ENCODE measurements around the gene DUXB.

The DUXB gene

GRCh38 chr16:75701361-75701760, at the start of gene DUXB:
Gene DUXB (minus strand): TSS chr16:75701461. CDS start chr16:75701418, 43 bp downstream.
- no peak for DNase-seq (ENCODE audit: low spot score)

DNA sequence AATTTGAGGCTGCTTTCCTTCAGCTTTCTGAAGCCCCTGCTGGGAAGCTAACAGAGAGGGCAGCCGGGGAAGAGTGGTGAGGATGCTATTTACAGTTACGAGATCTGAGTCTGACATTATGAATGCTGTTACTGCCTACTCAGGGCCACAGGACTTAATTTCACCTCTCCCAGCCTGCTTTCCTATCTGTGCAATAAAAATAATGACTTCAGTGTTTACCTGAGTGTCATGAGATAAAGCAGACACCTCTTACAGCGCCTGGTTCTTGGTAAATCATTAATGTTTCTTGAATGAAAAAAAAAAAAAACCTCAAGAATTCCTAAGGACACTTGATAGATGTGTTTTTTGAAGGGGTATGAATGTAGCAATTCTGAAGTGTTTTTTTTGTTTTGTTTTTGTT, 49.3 kb upstream of the DUXB start:
- DNase-seq (ENCODE audit: low spot score) = no peak

DNA sequence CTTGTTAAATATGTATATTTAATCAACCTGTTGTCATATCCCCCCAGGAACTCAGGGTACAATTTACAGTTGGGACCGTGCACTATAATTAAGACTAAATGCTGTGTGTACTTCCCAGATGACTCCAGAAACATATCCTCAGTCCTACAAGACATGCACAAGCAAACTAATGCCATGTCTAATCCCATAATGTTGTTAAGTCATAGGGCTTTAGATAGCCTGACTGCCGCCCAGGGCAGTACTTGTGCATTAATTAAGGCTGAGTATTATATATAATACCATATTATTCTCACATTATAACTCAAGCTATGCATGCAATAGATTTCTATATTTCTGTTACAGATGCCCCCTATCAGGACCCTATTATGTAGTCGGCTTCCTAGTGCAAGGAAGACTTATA, 45.1 kb upstream of the DUXB start:
- no peak for DNase-seq (ENCODE audit: low spot score)

- DNase-seq (ENCODE audit: low spot score) = no peak
Measured at GRCh38 chr16:75745823-75746222, 44.6 kb upstream of the DUXB start.

DNA sequence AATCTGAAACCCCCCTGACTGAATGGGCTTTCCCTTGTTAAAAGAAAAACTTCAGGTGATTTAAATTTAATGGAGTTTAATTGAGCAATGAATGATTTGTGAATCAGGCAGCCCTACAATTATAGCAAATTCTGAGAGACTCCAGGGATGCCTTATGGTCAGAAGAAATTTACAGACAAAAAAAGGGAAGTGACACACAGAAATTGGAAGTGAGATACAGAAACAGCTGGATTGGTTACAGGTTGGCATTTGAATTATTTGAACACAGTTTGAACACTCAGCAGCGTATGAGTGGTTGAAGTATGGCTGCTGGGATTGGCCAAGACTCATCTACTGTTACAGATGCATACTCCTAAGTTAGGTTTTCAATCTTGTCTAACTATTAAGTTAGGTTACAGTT, 44.0 kb upstream of the DUXB start:
- DNase-seq (ENCODE audit: low spot score) = no peak

DNA sequence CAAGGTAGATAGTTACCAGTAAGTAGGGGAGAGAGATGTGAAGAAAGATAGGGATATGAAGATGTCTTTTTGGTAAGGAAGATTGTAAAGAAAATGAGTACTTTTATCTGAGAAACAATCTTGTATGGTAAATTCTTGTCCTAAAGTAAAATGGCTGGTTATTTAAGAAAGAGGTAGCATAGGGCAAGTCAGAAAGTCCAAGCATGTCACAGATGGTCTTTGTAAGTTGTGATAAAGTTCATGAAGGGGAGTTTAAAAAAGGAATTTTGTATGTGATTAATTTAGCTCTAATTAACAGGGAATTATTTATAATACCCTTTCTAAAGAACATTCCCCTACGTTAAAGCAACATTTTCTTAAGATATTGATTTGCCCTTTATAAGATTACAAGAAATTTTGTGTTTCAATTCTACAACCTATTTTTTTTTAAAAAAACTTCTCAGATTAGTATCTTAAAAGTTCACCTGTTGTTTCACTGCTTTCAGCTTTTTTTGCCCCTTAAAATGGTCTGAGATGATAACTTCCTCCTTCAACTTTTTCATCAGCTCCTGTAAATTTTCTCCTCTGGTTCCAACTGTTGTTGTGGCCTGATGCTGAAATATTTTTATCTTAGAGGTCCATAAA, 41.3 kb upstream of the DUXB start:
- no peak for DNase-seq (ENCODE audit: low spot score)

DNA sequence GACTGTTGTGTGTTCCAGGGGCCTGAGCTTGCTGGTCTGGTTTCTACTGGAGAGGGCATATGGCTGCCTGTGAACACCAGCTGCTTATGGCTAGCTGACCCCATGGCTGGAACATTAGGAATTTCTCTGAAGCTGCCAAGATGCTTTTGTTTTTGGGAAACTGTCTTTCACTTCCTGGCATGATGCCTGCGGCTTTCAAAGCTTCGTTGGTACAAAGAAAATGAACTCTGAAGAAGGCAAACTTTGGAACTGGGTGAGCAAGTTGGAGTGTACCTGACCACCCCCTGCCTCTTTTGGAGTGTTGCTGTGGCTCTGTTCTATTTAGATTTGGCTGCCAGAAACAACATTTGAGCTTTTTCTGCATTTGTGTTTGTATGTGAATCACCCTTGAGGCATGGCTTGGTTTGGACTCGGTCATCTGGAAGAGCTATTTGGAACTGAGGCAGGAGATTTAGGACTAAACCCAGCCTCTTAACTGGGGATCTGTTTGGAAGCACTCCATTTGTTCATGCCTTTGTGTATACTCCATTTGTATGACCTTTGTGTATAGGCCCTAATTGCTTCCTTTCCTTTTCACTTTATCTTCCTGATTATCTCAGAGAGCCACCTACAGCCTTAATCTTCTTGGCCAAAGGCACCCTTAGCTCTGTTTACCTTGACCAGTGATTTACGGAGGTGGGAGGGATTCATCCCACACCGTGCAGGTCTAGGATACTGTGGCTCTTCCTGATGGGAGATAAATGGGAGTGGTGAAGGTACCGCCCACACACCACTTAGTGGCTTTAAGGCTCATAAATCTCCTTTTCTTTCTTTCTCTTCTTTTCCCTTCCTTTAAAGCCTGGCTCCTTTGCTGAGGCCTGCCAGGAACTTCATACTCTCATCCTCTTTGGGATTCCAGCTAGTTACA, 32.3 kb upstream of the DUXB start:
- peak; percentile 86 for DNase-seq (ENCODE audit: low spot score)

- DNase-seq (ENCODE audit: low spot score) = no peak
Measured at GRCh38 chr16:75732871-75733270, 31.6 kb upstream of the DUXB start.

GRCh38 chr16:75727221-75727620, 26.0 kb upstream of the DUXB start:
- no peak for DNase-seq (ENCODE audit: low spot score)

DNA sequence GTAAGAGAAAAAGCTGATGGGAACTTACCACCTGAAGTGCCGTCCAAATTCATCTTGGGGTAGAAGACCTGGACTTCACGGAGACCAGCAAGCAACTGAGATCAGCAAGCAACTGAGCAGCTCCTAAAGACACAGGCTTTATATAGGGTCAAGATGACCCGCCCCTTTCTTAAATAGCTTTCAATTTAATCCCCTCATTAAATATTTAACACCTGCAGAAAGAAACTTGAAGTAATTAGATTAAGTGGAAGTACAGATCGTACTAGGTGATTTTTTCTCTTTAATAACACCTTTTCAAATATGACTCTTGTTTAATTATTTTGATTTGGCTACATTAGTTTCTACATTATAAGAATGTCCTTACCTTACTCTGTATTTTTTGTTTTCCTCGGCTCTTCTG, 25.1 kb upstream of the DUXB start, which contains the start of gene CPHXL:
CPHXL (minus strand) TSS at position 101 of the 400 bp plus-strand sequence; CDS start at position 53, 48 bp downstream.
- DNase-seq (ENCODE audit: low spot score) = no peak

DNA sequence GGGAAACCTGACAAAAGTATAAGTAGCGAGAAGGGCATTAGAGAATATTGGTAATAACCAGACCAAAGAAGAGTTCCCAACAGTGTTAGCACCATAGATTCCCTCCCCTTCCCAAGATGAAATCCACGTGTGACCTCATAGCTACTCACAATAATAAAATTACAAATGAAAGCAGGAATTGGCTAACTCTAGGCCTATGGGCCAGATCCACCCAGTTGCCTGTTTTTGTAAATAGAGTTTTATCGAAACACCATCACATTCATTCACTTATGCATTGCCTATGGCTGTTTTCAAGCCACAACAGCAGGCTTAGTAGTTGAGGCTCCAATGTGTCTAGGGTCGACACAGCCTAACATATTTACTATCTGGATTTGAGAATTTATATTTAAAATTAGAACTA, 17.2 kb upstream of the DUXB start:
- DNase-seq (ENCODE audit: low spot score) = no peak

DNA sequence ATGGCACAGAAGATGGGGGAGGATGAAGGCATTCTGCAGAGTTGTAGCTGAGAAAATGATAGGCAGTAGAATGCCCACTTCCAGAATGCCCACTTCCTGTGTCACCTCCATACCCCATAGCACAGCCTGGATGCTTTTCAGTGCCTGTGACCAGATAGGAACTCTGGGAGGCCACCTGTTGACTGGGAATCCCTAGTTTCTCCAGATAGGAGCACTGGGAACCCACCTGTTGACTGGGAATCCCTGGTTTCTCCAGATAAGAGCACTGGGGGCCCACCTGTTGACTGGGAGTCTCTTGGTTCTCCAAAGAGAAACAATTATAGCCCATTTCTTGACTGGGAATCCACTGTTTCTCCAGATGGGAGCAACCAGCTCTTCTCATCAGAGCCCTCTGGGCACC, 13.4 kb upstream of the DUXB start:
- no peak for DNase-seq (ENCODE audit: low spot score)

DNA sequence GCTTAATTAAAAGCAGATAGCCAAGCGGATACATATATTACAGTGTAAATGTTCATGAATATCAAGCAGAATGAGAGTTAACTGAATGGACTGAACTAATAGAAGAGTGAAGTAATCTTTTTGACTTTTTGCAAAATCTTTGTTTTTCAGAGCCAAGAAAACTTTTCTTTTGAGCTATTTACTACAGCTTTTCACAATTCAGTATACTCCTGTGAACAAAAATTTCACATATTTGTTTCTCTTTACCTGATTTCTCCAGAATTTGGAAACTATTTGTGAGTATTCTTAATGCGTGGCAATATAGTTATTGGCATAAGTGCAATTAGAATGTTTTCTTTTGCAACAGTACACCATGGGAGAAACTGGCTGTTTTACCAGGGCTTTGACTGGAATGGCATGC, 9.1 kb upstream of the DUXB start:
- DNase-seq (ENCODE audit: low spot score) = no peak

- DNase-seq (ENCODE audit: low spot score) = no peak
Measured at GRCh38 chr16:75703306-75703705, 2.0 kb upstream of the DUXB start.

GRCh38 chr16:75702242-75702641, 981 bp upstream of the DUXB start:
- DNase-seq (ENCODE audit: low spot score) = no peak

DNA sequence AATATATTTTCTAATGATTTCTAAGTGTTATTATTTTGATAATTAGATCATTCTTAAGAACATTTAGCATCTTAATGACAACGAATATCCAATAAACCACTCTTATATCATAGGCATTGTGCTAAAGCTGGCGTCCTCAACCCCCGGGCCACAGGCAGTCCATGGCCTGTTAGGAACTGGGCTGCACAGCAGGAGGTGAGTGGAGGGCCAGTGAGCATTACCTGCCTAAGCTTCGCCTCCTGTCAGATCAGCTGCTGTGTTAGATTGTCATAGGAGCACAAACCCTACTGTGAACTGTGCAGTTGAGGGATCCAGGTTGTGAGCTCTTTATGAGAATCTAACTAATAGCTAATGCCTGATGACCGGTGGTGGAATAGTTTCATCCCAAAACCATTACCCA, 3.7 kb downstream of the DUXB start:
- DNase-seq (ENCODE audit: low spot score) = peak; percentile 42

- peak; percentile 8 for DNase-seq (ENCODE audit: low spot score)
Measured at GRCh38 chr16:75695708-75696107, 5.6 kb downstream of the DUXB start.

- no peak for DNase-seq (ENCODE audit: low spot score)
Measured at GRCh38 chr16:75687361-75687760, 13.9 kb downstream of the DUXB start.

DNA sequence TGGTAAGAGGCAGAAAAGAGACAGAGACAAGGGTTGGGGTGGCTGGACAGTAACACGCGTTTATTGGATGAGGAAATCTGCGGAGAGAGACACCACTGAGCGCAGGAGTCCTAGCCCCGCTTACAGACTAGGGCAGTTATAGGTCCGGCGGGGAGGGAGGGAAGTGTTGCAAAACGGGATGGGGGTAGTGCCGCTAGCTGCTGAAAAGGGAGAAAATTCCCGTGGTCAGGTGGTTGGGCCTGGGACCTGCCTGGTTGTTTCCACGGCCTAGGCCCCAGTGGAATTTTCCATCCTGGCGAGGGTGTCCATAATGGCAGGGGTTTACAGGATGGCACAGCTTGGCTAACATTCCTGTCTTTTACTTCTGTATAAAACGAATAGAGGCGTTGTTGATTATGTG, 19.0 kb downstream of the DUXB start:
- no peak for DNase-seq (ENCODE audit: low spot score)

DNA sequence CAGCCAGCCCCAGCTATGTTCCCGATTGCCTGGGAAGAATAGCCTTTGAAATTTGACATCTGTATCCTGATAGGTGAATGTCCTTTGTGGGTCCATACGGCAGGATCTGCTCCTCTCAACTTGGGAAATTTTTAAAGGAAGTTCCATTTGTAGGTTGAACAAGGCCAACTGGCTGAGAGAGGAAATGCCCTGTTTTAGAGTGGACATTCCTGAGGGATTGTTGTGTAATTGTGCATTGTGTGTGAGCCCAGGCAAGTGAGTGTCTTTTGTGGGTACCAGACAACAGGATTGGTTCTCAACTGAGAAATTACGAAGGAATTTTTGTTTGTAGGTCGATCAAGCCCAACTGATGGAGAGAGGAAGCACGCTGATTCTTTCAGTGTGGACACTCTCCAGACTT, 21.9 kb downstream of the DUXB start:
- no peak for DNase-seq (ENCODE audit: low spot score)

DNA sequence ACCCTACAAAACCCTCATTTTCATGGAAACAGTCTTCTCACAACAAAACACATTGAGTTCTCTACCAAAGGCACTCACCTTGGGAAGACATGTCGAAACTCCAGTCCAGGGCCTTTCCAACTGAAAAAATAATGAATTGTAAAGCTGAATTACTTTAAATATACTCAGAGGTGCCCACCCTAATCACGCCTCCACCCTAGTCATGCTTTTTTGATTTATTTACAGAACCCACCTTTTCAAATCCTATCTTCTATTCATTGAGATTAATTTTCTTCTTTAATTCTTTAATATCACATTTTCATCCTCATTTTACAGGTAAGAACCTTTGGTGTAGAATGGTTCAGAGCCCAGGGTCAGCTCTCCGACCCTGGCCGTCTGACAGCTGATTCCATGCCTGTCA, 24.4 kb downstream of the DUXB start, which contains the start of gene CPHXL2:
CPHXL2 (minus strand) TSS at position 101 of the 400 bp plus-strand sequence; CDS start at position 91, 10 bp downstream.
- DNase-seq (ENCODE audit: low spot score) = no peak

GRCh38 chr16:75667503-75667902, 33.8 kb downstream of the DUXB start:
- no peak for DNase-seq (ENCODE audit: low spot score)

GRCh38 chr16:75660726-75661302, 40.4 kb downstream of the DUXB start:
- DNase-seq (ENCODE audit: low spot score) = peak; percentile 47
